ENCODE results near the gene CPSF4.
"Not testable (repeated sequence)": the region's sequence is repeated elsewhere in the genome, so short reads cannot be mapped to it uniquely, and the experiment has no call there.

CPSF4 gene

GRCh38 chr7:99422625-99423024, 16.1 kb upstream of the CPSF4 start:
- no peak for DNase-seq (ENCODE audit: low spot score)
- POLR2A ChIA-PET (ENCODE audit: low non-redundant PET) = interaction anchor here (0.6 to 1.3 kb wide), 2 partner anchors 16 to 1006 kb away, joined by 3 to 6 read pairs; partner anchors contain the start of genes CPSF4, PTCD1 and ZCWPW1
- TF ChIP-seq CTCF (conservative IDR thresholded peaks at IDR 0.05; ENCODE audit: low read depth) = no peak
- peak overlapping the region; percentile 54 for H3K27ac ChIP-seq
- CTCF ChIA-PET = interaction anchor here (0.8 kb wide), 1 partner anchor 8 kb away, joined by 3 read pairs; no protein-coding TSS in a partner anchor

GRCh38 chr7:99424932-99425730, 13.6 kb upstream of the CPSF4 start:
- no peak for TF ChIP-seq CTCF (conservative IDR thresholded peaks at IDR 0.05; ENCODE audit: low read depth)
- ChIA-PET POLR2A (ENCODE audit: low non-redundant PET) (no interaction called here), CTCF (interaction anchor here (0.6 to 0.7 kb wide), 2 partner anchors 9 to 23 kb away, joined by 3 to 5 read pairs; no protein-coding TSS in a partner anchor)
- H3K27ac ChIP-seq = no peak overlapping the region
- no peak for DNase-seq (ENCODE audit: low spot score)

- ChIA-PET POLR2A (ENCODE audit: low non-redundant PET) (no interaction called here), CTCF (no interaction called here)
- TF ChIP-seq CTCF (conservative IDR thresholded peaks at IDR 0.05; ENCODE audit: low read depth) = no peak
- no peak for DNase-seq (ENCODE audit: low spot score)
- H3K27ac ChIP-seq = peak overlapping the region; percentile 9; the same call in 1 of the 2 replicates
Observed at GRCh38 chr7:99428972-99429566, 9.7 kb upstream of the CPSF4 start.

GRCh38 chr7:99429756-99430155, 9.0 kb upstream of the CPSF4 start:
- DNase-seq (ENCODE audit: low spot score) = no peak
- TF ChIP-seq CTCF (conservative IDR thresholded peaks at IDR 0.05; ENCODE audit: low read depth) = no peak
- ChIA-PET POLR2A (ENCODE audit: low non-redundant PET) (no interaction called here), CTCF (no interaction called here)
- peak overlapping the region; percentile 9 for H3K27ac ChIP-seq

- POLR2A ChIA-PET (ENCODE audit: low non-redundant PET); DNase-seq (ENCODE audit: low spot score); CTCF ChIA-PET: not testable (repeated sequence)
- peak overlapping the region; percentile 29; the same call in 1 of the 2 replicates for H3K27ac ChIP-seq
Observed at GRCh38 chr7:99431756-99432540, 6.8 kb upstream of the CPSF4 start.

- H3K27ac ChIP-seq = no peak overlapping the region
- ChIA-PET POLR2A (ENCODE audit: low non-redundant PET) (no interaction called here), CTCF (no interaction called here)
- no peak for DNase-seq (ENCODE audit: low spot score)
- no peak for TF ChIP-seq CTCF (conservative IDR thresholded peaks at IDR 0.05; ENCODE audit: low read depth)
Observed at GRCh38 chr7:99433158-99433557, 5.6 kb upstream of the CPSF4 start.

All from RWPE1 (cell line).